Left ventricle myocardium inferior (tissue), 1 donor: Measurements from ENCODE around the gene KRTAP10-6. TPM values are rescaled to one million over a fixed set of nuclear protein-coding genes. Genes with fewer than 3 reads are reported as not detected.

Experiments
- DNase-seq: peaks from one replicate; pipeline ENCODE4 v3.0.0-alpha.2; 2020
- H3K27ac ChIP-seq: fragments of 200-600 bp; replicated peaks from 2 replicates; pipeline ENCODE4 v1.8.0; 2021
- H3K27me3 ChIP-seq: fragments of 200-600 bp; 2 replicates; pipeline ENCODE4 v1.8.0; 2021; ENCODE audit warnings: low read depth
- H3K36me3 ChIP-seq: fragments of 200-600 bp; 2 replicates; pipeline ENCODE4 v1.8.0; 2021
- H3K4me1 ChIP-seq: fragments of 200-600 bp; 2 replicates; pipeline ENCODE4 v1.8.0; 2021
- H3K4me3 ChIP-seq: fragments of 200-600 bp; 2 replicates; pipeline ENCODE4 v1.8.0; 2021; ENCODE audit warnings: mild to moderate bottlenecking, moderate library complexity
- H3K9me3 ChIP-seq: fragments of 200-600 bp; replicated peaks from 2 replicates; pipeline ENCODE4 v1.8.0; 2021
- intact Hi-C: fragments of 100-400 bp; cut with micrococcal nuclease; formaldehyde crosslinking; loops from one replicate; pipeline ENCODE4 v1.11.0; 2022
- total RNA-seq: library from RNA; stranded (reverse); fragmentation: NEBNext Ultra II Directional; extraction: Animal tissue kit (Norgen Biotek cat#: 25700); gene quantifications from one replicate; pipeline ENCODE4 v1.2.1, GENCODE V29; 2021
- TF ChIP-seq, protein P1 (sequence below): fragments of 200-600 bp; IDR thresholded peaks from 2 replicates; pipeline ENCODE4 v1.8.0; 2021; ENCODE audit warnings: antibody characterized with exemption, mild to moderate bottlenecking, borderline replicate concordance
- donor health status: DM: no; HTN: yes; CAD: no; lungs with severe emphysema.

KRTAP10-6 gene
- total RNA-seq, 1 donor from 2014 or later = not detected

GRCh38 chr21:44618909-44619308, 26.6 kb upstream of the KRTAP10-6 start:
- no peaks in the 10 kb centered on the region for H3K4me1 ChIP-seq
- DNase-seq = no peak
- intact Hi-C loops = no loop called here

DNA sequence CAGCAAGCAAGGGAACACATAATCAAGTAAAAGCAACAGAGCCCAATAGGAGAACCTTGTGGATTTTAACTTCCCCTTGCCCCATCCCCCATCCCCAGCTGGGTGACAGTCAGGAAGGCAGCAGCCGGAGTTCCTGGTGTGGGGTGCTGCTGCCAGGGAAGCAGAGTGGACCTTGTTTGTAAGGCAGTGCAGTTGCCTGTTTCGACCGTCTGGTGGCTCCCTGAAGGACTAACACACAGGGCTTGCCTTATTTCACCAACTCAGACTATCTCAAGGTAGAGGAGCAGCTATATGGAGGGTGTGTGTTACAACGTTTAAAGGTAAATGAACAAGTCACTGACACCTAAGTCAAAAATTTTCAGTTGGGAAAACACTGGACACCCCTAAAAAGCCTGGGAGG, 26.2 kb upstream of the KRTAP10-6 start:
- H3K4me3 ChIP-seq = no peak overlapping the region
- H3K9me3 ChIP-seq = peaks cover 14% of the 10 kb centered on the region
- intact Hi-C loops = no loop called here
- peak; percentile 49 for DNase-seq
- peaks cover 23% of the 10 kb centered on the region for H3K27me3 ChIP-seq
- TF ChIP-seq, protein P1, sequence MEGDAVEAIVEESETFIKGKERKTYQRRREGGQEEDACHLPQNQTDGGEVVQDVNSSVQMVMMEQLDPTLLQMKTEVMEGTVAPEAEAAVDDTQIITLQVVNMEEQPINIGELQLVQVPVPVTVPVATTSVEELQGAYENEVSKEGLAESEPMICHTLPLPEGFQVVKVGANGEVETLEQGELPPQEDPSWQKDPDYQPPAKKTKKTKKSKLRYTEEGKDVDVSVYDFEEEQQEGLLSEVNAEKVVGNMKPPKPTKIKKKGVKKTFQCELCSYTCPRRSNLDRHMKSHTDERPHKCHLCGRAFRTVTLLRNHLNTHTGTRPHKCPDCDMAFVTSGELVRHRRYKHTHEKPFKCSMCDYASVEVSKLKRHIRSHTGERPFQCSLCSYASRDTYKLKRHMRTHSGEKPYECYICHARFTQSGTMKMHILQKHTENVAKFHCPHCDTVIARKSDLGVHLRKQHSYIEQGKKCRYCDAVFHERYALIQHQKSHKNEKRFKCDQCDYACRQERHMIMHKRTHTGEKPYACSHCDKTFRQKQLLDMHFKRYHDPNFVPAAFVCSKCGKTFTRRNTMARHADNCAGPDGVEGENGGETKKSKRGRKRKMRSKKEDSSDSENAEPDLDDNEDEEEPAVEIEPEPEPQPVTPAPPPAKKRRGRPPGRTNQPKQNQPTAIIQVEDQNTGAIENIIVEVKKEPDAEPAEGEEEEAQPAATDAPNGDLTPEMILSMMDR = peak; percentile 63
- no peaks in the 10 kb centered on the region for H3K4me1 ChIP-seq
- no peak overlapping the region for H3K27ac ChIP-seq
- H3K36me3 ChIP-seq = no peaks in the 10 kb centered on the region

More at GRCh38 chr21:44618909-44619308, 26.6 kb upstream of the KRTAP10-6 start:
- Histone ChIP-seq H3K27me3 (peaks cover 19% of the 10 kb centered on the region), H3K9me3 (peaks cover 18% of the 10 kb centered on the region), H3K27ac (no peak overlapping the region), H3K36me3 (no peaks in the 10 kb centered on the region), H3K4me3 (no peak overlapping the region)
- TF ChIP-seq, protein P1 = no peak

GRCh38 chr21:44617071-44617501, 24.8 kb upstream of the KRTAP10-6 start:
- Histone ChIP-seq H3K9me3 (peaks cover 6% of the 10 kb centered on the region), H3K4me3 (no peak overlapping the region), H3K27me3 (peaks cover 35% of the 10 kb centered on the region), H3K4me1 (no peaks in the 10 kb centered on the region), H3K36me3 (no peaks in the 10 kb centered on the region), H3K27ac (no peak overlapping the region)
- intact Hi-C loops = no loop called here
- TF ChIP-seq, protein P1 = no peak
- no peak for DNase-seq

GRCh38 chr21:44616591-44616926, 24.3 kb upstream of the KRTAP10-6 start:
- H3K4me1 ChIP-seq = no peaks in the 10 kb centered on the region
- TF ChIP-seq, protein P1 = no peak
- DNase-seq = no peak
- H3K4me3 ChIP-seq = no peak overlapping the region
- H3K27ac ChIP-seq = no peak overlapping the region
- peaks cover 35% of the 10 kb centered on the region for H3K27me3 ChIP-seq
- peaks cover 10% of the 10 kb centered on the region for H3K9me3 ChIP-seq
- intact Hi-C loops = no loop called here
- no peaks in the 10 kb centered on the region for H3K36me3 ChIP-seq

DNA sequence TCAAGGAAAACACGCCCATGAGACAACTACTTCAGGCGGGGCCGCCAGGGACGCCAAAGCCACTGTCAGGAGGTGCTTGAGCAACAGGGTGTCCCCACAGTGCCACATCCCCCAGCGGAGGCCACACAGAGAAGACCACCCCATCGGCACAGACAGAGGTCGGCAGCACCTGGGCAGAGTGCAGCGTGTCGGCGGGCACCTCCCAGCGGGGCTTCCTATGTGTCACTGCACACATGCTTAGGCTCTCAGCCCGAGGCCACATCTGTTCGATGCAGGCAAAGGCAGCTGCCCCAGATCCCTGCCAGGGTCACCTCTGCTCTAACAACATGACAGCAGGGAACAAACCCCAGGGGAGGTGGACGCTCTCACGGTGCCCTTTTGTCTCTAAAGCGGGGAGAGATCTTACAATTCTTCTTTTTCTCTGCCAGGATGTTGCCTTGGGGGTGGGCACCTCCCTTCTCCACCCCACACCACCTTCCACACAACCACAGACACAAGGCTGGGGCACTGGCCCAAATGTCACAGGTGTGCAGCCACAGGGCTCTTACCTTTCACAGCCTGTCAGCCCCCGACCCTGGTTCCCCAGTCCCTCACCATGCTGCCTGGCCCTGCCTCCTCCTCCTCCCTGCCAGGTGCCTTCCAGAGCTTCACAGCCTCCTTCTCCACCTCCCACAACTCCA, 23.7 kb upstream of the KRTAP10-6 start:
- intact Hi-C loops = no loop called here
- H3K4me1 ChIP-seq = no peaks in the 10 kb centered on the region
- peaks cover 35% of the 10 kb centered on the region for H3K27me3 ChIP-seq
- peaks cover 15% of the 10 kb centered on the region for H3K9me3 ChIP-seq
- TF ChIP-seq, protein P1 = no peak
- no peak overlapping the region for H3K4me3 ChIP-seq
- H3K36me3 ChIP-seq = no peaks in the 10 kb centered on the region
- no peak overlapping the region for H3K27ac ChIP-seq
- DNase-seq = no peak
